Neural progenitor cell (in vitro differentiated cells): Measurements from ENCODE around the gene PAXIP1. TPM values are rescaled to one million over a fixed set of nuclear protein-coding genes. Genes with fewer than 3 reads are reported as not detected.
"Not testable (repeated sequence)": the region's sequence is repeated elsewhere in the genome, so short reads cannot be mapped to it uniquely, and the experiment has no call there.

ENCODE experiments used
- DNase-seq: peaks from one replicate; pipeline ENCODE4 v3.0.0-alpha.2; 2016; ENCODE audit warnings: low spot score
- H2AFZ ChIP-seq: fragments of 200-600 bp; sonication (generic); replicated peaks from 2 replicates; pipeline ENCODE4 v1.6.1; 2016; ENCODE audit warnings: antibody characterized with exemption
- H3F3A ChIP-seq: fragments of 200-600 bp; sonication (generic); 2 replicates; pipeline ENCODE4 v1.6.1; 2016; ENCODE audit warnings: antibody characterized with exemption, low read depth
- H3K27ac ChIP-seq: fragments of 200-600 bp; sonication (generic); 2 replicates; pipeline ENCODE4 v1.5.1; 2016; ENCODE audit warnings: mild to moderate bottlenecking
- H3K27me3 ChIP-seq: fragments of 200-600 bp; sonication (generic); 2 replicates; pipeline ENCODE4 v1.6.1; 2016; ENCODE audit warnings: mild to moderate bottlenecking, moderate library complexity
- H3K36me3 ChIP-seq: fragments of 200-600 bp; sonication (generic); 2 replicates; pipeline ENCODE4 v1.5.1; 2016
- H3K4me1 ChIP-seq: fragments of 200-600 bp; sonication (generic); 2 replicates; pipeline ENCODE4 v1.6.1; 2016; ENCODE audit warnings: mixed run types
- H3K4me2 ChIP-seq: fragments of 200-600 bp; sonication (generic); 2 replicates; pipeline ENCODE4 v1.6.1; 2016
- H3K4me3 ChIP-seq: fragments of 200-600 bp; sonication (generic); 2 replicates; pipeline ENCODE4 v1.5.1; 2016
- H3K79me2 ChIP-seq: fragments of 200-600 bp; sonication (generic); 2 replicates; pipeline ENCODE4 v1.6.1; 2016; ENCODE audit warnings: low read depth
- H3K9ac ChIP-seq: fragments of 200-600 bp; sonication (generic); 2 replicates; pipeline ENCODE4 v1.6.1; 2016
- H3K9me3 ChIP-seq: fragments of 200-600 bp; sonication (generic); 2 replicates; pipeline ENCODE4 v1.5.1; 2016; ENCODE audit warnings: low read depth
- H4K20me1 ChIP-seq: fragments of 200-600 bp; sonication (generic); 2 replicates; pipeline ENCODE4 v1.6.1; 2016; ENCODE audit warnings: low read depth
- H3K27ac Mint-ChIP-seq: 3 replicates; pipeline ENCODE4 v1.8.0; 2021; ENCODE audit warnings: mixed read lengths
- H3K27me3 Mint-ChIP-seq: 2 replicates; pipeline ENCODE4 v1.8.0; 2022; ENCODE audit warnings: low read depth, mild to moderate bottlenecking, inconsistent platforms, moderate library complexity, mixed read lengths; ENCODE audit not compliant: insufficient read depth
- H3K36me3 Mint-ChIP-seq: 3 replicates; pipeline ENCODE4 v1.8.0; 2021; ENCODE audit warnings: mixed read lengths
- H3K4me1 Mint-ChIP-seq: 3 replicates; pipeline ENCODE4 v1.8.0; 2021; ENCODE audit warnings: mixed read lengths
- H3K4me3 Mint-ChIP-seq: 3 replicates; pipeline ENCODE4 v1.8.0; 2021; ENCODE audit warnings: mild to moderate bottlenecking, moderate library complexity, mixed read lengths
- H3K9me3 Mint-ChIP-seq: 3 replicates; pipeline ENCODE4 v1.8.0; 2020; ENCODE audit warnings: mixed read lengths
- EZH2 ChIP-seq: fragments of 200-600 bp; sonication (generic); IDR thresholded peaks from 2 replicates; pipeline ENCODE4 v1.6.1; 2017; ENCODE audit warnings: antibody characterized with exemption, mild to moderate bottlenecking, moderate library complexity
- EZH2phosphoT487 ChIP-seq: fragments of 200-600 bp; sonication (generic); IDR thresholded peaks from 2 replicates; pipeline ENCODE4 v1.6.1; 2017; ENCODE audit warnings: antibody characterized with exemption
- total RNA-seq: library from RNA; depleted of rRNA; stranded (reverse); fragments of >200 nt; gene quantifications from 2 replicates; pipeline ENCODE4 v1.2.3, GENCODE V29; 2015; ENCODE audit warnings: low replicate concordance
- TF ChIP-seq, protein P1 (sequence below): fragments of 200-600 bp; sonication (generic); IDR thresholded peaks from 2 replicates; pipeline ENCODE4 v1.5.1; 2017; ENCODE audit warnings: antibody characterized with exemption, mild to moderate bottlenecking

PAXIP1 gene
- total RNA-seq, 1 donor from 2014 or later, result 26.1 TPM

DNA sequence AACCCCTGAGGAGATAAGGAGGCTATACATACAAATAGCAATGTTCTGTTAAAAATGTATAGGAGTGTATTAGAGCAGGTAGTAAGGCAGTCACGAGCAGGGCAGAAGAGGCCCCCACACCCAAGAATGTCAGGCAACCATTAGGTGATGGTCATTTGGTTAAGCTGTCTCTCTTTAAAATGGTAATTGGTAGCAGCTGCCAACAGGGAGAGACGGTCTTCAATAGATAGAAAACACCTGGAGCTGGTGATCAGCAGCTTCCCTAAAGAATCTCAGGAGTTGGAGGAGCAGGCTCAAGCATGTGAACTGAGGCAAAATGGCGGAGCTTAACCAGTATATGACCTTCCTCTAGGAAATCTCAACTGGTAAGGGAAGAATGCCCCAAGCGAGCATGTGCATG, 40.8 kb upstream of the PAXIP1 start:
- Mint-ChIP-seq H3K36me3 (no peaks in the 10 kb centered on the region), H3K9me3 (no peaks in the 10 kb centered on the region), H3K4me1 (no peaks in the 10 kb centered on the region), H3K4me3 (no peak overlapping the region), H3K27ac (no peak overlapping the region), H3K27me3 (peaks cover 5% of the 10 kb centered on the region)
- H3K4me2 ChIP-seq, result no peak overlapping the region
- no peak overlapping the region for H3K9ac ChIP-seq
- H3K79me2 ChIP-seq, result no peaks in the 10 kb centered on the region
- H3K36me3 ChIP-seq, result no peaks in the 10 kb centered on the region
- TF ChIP-seq, protein P1, sequence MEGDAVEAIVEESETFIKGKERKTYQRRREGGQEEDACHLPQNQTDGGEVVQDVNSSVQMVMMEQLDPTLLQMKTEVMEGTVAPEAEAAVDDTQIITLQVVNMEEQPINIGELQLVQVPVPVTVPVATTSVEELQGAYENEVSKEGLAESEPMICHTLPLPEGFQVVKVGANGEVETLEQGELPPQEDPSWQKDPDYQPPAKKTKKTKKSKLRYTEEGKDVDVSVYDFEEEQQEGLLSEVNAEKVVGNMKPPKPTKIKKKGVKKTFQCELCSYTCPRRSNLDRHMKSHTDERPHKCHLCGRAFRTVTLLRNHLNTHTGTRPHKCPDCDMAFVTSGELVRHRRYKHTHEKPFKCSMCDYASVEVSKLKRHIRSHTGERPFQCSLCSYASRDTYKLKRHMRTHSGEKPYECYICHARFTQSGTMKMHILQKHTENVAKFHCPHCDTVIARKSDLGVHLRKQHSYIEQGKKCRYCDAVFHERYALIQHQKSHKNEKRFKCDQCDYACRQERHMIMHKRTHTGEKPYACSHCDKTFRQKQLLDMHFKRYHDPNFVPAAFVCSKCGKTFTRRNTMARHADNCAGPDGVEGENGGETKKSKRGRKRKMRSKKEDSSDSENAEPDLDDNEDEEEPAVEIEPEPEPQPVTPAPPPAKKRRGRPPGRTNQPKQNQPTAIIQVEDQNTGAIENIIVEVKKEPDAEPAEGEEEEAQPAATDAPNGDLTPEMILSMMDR, result no peak
- H2AFZ ChIP-seq, result no peak overlapping the region
- H3F3A ChIP-seq, result no peaks in the 10 kb centered on the region
- no peak for DNase-seq
- H3K27ac ChIP-seq, result no peak overlapping the region
- H3K4me3 ChIP-seq, result no peak overlapping the region
- no peaks in the 10 kb centered on the region for H3K4me1 ChIP-seq
- H4K20me1 ChIP-seq, result no peaks in the 10 kb centered on the region
- no peaks in the 10 kb centered on the region for H3K27me3 ChIP-seq
- H3K9me3 ChIP-seq, result no peaks in the 10 kb centered on the region

DNA sequence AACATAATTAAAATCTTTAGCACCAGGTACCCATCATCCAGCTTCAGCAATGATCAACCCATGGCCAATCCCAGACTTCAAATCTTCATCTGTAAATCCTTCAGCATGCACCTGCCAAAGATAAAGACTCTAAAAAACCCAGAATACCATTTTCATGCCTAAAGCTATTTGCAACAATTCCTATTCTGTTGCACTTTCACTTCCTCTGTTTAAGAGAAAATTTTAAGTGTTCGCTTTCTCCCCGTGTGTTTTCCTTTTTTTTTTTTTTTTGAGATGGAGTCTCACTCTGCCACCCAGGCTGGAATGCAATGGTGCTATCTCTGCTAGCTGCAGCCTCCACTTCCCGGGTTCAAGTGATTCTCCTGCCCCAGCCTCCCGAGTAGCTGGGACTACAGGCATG, 35.4 kb upstream of the PAXIP1 start:
- no peak overlapping the region for H3K9ac ChIP-seq
- H3K4me3 ChIP-seq, result no peak overlapping the region
- no peaks in the 10 kb centered on the region for H3F3A ChIP-seq
- no peaks in the 10 kb centered on the region for H3K36me3 ChIP-seq
- H3K9me3 ChIP-seq, result no peaks in the 10 kb centered on the region
- Mint-ChIP-seq H3K36me3 (no peaks in the 10 kb centered on the region), H3K27ac (no peak overlapping the region), H3K4me3 (no peak overlapping the region), H3K9me3 (no peaks in the 10 kb centered on the region), H3K4me1 (no peaks in the 10 kb centered on the region), H3K27me3 (peaks cover under 1% of the 10 kb centered on the region)
- no peaks in the 10 kb centered on the region for H4K20me1 ChIP-seq
- H3K4me1 ChIP-seq, result no peaks in the 10 kb centered on the region
- H3K79me2 ChIP-seq, result no peaks in the 10 kb centered on the region
- no peak for DNase-seq
- no peak overlapping the region for H3K4me2 ChIP-seq
- no peak overlapping the region for H2AFZ ChIP-seq
- no peaks in the 10 kb centered on the region for H3K27me3 ChIP-seq
- no peak overlapping the region for H3K27ac ChIP-seq
- TF ChIP-seq, protein P1, result no peak
- TF ChIP-seq EZH2, result no peak
- TF ChIP-seq EZH2phosphoT487, result no peak

DNA sequence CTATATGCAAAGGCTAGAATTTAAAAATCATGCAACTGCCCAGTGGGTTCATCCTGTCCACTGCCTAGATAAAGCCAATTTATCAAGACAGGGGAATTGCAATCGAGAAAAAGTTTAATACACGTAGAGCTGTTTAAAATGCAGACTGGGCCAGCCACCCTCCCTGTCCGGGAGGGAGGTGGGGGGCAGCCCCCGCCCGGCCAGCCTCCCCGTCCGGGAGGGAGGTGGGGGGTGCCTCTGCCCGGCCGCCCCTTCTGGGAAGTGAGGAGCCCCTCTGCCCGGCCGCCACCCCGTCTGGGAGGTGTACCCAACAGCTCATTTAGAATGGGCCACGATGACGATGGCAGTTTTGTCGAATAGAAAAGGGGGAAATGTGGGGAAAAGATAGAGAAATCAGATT, 31.6 kb upstream of the PAXIP1 start:
- DNase-seq, H3K4me3 Mint-ChIP-seq: not testable (repeated sequence)

DNA sequence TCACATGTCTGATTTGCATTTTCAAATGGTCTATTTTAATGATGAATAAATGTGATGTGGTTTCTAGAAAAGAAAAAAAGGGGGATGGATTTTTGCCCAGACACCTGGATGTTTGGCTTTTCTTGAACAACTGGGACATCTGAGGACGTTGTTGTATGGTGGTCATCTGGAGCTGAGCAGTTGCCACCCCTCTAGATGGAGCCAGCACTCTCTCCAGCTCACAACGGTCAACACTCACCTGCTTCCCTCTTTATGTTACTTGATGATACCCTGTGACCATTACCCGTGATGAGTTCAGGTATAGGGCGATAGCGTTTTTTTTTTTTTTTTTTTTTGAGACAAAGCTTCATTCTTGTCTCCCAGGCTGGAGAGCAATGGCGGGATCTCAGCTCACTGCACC, 30.1 kb upstream of the PAXIP1 start:
- Histone ChIP-seq H3K4me3 (no peak overlapping the region), H3K4me2 (no peak overlapping the region), H3K9me3 (no peaks in the 10 kb centered on the region), H2AFZ (no peak overlapping the region), H3K9ac (no peak overlapping the region), H3K27me3 (no peaks in the 10 kb centered on the region), H3K36me3 (no peaks in the 10 kb centered on the region), H3F3A (no peaks in the 10 kb centered on the region), H4K20me1 (no peaks in the 10 kb centered on the region), H3K27ac (no peak overlapping the region), H3K79me2 (no peaks in the 10 kb centered on the region), H3K4me1 (no peaks in the 10 kb centered on the region)
- Mint-ChIP-seq H3K36me3 (no peaks in the 10 kb centered on the region), H3K27ac (no peak overlapping the region), H3K27me3 (peaks cover 3% of the 10 kb centered on the region), H3K9me3 (peaks cover 8% of the 10 kb centered on the region), H3K4me3 (no peak overlapping the region), H3K4me1 (no peaks in the 10 kb centered on the region)
- no peak for DNase-seq
- TF ChIP-seq, protein P1, result no peak
- TF ChIP-seq EZH2phosphoT487, result no peak
- no peak for TF ChIP-seq EZH2

More for the DNA sequence above, 31.6 kb upstream of the PAXIP1 start:
- H3K36me3 ChIP-seq, H3K27ac Mint-ChIP-seq, H3K4me1 ChIP-seq, H3F3A ChIP-seq, H3K4me1 Mint-ChIP-seq, H2AFZ ChIP-seq, H3K36me3 Mint-ChIP-seq, H3K9me3 Mint-ChIP-seq, H3K9ac ChIP-seq, H3K4me3 ChIP-seq, H3K4me2 ChIP-seq, H3K27ac ChIP-seq, H3K9me3 ChIP-seq, H3K79me2 ChIP-seq, H3K27me3 ChIP-seq, H4K20me1 ChIP-seq, H3K27me3 Mint-ChIP-seq: not testable (repeated sequence)
